Measurements from ENCODE around the gene NPPB.

The NPPB gene

DNA sequence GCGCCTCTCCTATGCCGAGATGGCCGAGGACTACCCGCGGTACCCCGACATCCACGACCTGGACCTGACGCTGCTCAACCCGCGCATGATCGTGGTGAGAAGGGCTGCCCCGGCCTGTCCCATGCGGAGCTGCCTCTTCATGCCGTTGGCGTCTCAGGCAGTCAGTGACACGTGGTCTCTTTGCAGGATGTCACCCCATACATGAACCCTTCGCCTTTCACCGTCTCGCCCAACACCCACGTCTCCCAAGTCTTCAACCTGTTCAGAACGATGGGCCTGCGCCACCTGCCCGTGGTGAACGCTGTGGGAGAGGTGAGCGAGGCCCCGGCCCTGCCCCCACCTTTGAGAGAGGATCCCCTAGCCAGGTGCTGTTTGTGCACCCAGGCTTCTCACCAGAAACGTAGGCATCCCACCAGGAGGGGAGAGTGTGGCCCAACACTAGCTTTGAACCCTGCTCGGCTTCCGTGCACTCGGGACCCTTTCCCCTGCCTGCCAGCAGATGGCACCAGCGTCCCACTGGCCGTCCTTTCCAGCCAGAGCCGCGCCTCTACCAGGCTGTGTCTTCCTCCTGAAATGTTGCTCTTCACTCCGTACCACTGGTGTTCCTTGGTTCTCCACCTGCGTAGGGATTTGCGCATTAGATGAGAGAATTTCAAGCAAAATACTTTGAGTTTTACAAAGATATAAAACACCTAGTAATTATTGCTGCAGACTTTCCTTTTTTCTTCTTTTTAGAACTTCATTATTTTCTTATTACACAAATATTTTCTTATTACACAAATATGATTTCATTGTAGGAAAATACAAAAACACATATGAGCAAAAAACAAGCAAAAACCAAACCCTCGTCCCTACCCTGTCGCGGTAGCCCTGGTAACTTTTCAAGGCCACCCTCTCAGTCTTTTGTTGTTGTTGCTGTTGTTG lies 20.1 kb downstream of the NPPB start:
- DNase-seq (ENCODE audit: insufficient read length, low spot score): peak; percentile 97
- FAIRE-seq: peak; percentile 94
- 0 out of 2 replicates have a peak, but pooled peaks have one; percentile 33 for TF ChIP-seq POLR2AphosphoS5 (IDR thresholded peaks at IDR 0.05; ENCODE audit: low read depth, low read length)
- no peak for TF ChIP-seq POLR2A (IDR thresholded peaks at IDR 0.05; ENCODE audit: low read depth, low read length)

DNA sequence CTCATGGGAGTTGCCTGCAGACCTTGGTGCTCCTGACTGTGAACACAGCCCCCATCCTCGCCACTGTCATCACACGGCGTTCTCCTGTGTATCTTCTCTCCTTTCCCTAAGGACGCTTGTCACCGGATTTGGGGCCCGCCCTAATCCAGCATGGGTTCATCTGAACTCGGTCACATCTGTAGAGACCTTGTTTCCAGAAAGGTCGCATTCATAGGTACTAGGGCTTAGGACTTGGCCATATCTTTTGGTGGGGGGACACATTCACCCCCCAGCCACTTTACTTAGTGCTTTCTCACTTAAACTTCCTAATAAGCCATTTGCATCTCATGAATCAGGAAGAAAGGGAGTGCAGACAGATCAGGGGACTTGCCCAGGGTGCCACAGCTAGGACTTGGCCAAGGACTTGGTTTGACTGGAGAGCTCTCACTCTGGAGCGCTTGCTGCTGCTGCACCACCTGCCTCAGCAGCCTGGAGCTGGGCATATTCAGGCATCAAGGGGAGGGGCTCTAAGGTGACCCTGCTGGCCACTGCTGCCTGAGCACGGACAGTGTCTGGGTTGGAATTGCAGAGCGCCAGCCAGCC lies 20.9 kb downstream of the NPPB start:
- no peak for FAIRE-seq
- DNase-seq (ENCODE audit: insufficient read length, low spot score): no peak
- TF ChIP-seq TAF1 (IDR thresholded peaks at IDR 0.05; ENCODE audit: low read depth, low read length) (no peak), POLR2A (IDR thresholded peaks at IDR 0.05; ENCODE audit: low read depth, low read length) (no peak), POU2F2 (IDR thresholded peaks at IDR 0.05; ENCODE audit: low read depth, low read length) (no peak), SPI1 (IDR thresholded peaks at IDR 0.05; ENCODE audit: low read depth, low read length) (no peak), PAX5 (IDR thresholded peaks at IDR 0.05; ENCODE audit: insufficient read depth, low read length, severe bottlenecking) (no peak)

GRCh38 chr1:11836955-11837766 lies 21.6 kb downstream of the NPPB start:
- DNase-seq (ENCODE audit: insufficient read length, low spot score) (no peak), FAIRE-seq (no peak)
- TF ChIP-seq PAX5 (IDR thresholded peaks at IDR 0.05; ENCODE audit: insufficient read depth, low read length, severe bottlenecking) (no peak), POU2F2 (IDR thresholded peaks at IDR 0.05; ENCODE audit: low read depth, low read length) (no peak), SPI1 (IDR thresholded peaks at IDR 0.05; ENCODE audit: low read depth, low read length) (no peak), TAF1 (IDR thresholded peaks at IDR 0.05; ENCODE audit: low read depth, low read length) (no peak), POLR2AphosphoS5 (IDR thresholded peaks at IDR 0.05; ENCODE audit: low read depth, low read length) (no peak), POLR2A (IDR thresholded peaks at IDR 0.05; ENCODE audit: low read depth, low read length) (no peak)

DNA sequence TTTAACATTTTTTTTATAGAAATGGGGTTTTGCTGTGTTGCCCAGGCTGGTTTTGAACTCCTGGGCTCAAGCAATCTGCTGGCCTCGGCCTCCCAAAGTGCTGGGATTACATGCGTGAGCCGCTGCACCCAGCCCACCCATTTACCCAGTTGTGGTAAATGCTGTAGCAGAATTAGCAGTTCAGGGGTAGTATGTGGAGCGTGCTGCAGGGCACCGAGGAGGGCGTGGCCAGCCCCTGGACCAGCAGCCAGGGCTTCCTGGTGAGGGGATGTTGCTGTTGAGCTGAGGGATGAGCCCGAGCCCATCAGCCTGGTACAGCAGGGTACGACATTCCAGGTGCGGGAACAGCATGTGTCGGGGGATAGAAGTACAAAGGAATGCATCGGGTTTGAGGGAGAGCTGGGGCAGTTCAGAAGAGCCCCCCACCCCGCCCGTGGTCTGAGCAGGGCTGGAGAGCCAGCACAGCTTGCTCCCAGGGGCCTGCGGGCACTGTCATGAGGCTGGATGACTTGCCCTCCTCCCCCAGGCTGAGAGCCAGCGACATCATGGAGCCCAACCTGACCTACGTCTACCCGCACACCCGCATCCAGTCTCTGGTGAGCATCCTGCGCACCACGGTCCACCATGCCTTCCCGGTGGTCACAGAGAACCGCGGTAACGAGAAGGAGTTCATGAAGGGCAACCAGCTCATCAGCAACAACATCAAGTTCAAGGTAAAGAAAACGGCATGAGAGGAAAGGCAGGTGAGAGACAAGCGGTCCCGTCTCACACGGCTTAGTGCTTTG lies 23.1 kb downstream of the NPPB start:
- TF ChIP-seq POU2F2 (IDR thresholded peaks at IDR 0.05; ENCODE audit: low read depth, low read length) (no peak), POLR2A (IDR thresholded peaks at IDR 0.05; ENCODE audit: low read depth, low read length) (no peak), TAF1 (IDR thresholded peaks at IDR 0.05; ENCODE audit: low read depth, low read length) (no peak), SPI1 (IDR thresholded peaks at IDR 0.05; ENCODE audit: low read depth, low read length) (no peak), PAX5 (IDR thresholded peaks at IDR 0.05; ENCODE audit: insufficient read depth, low read length, severe bottlenecking) (no peak), POLR2AphosphoS5 (IDR thresholded peaks at IDR 0.05; ENCODE audit: low read depth, low read length) (no peak)
- FAIRE-seq: no peak

GRCh38 chr1:11833900-11834299 lies 24.8 kb downstream of the NPPB start:
- no peak for DNase-seq (ENCODE audit: insufficient read length, low spot score)
- FAIRE-seq: peak; percentile 64
- TF ChIP-seq POU2F2 (IDR thresholded peaks at IDR 0.05; ENCODE audit: low read depth, low read length) (0 out of 2 replicates have a peak, but pooled peaks have one; percentile 36), POLR2A (IDR thresholded peaks at IDR 0.05; ENCODE audit: low read depth, low read length) (no peak)

More for the DNA sequence above, 23.1 kb downstream of the NPPB start:
- no peak for DNase-seq (ENCODE audit: insufficient read length, low spot score)

DNA sequence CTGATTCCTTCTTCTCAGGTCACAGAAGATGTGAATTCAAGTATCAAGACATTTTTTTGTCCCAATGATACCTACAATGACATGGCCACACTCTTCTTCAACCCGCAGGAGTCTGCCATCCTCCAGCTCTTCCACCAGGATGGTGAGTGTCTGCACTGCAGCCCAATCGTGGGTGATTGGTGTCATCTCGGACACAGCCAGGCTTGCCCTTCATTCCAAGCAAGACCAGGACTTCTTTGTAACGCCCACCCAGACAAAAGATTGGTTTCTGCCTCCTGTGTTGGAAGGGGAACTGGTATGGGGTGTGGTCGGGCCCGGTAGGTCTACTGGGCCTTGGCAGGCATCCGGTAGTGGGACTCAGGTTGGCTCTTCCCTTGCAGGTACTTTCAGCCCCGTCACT lies 25.2 kb downstream of the NPPB start:
- FAIRE-seq (no peak), DNase-seq (ENCODE audit: insufficient read length, low spot score) (no peak)
- TF ChIP-seq POU2F2 (IDR thresholded peaks at IDR 0.05; ENCODE audit: low read depth, low read length) (no peak), PAX5 (IDR thresholded peaks at IDR 0.05; ENCODE audit: insufficient read depth, low read length, severe bottlenecking) (no peak), TAF1 (IDR thresholded peaks at IDR 0.05; ENCODE audit: low read depth, low read length) (no peak), SPI1 (IDR thresholded peaks at IDR 0.05; ENCODE audit: low read depth, low read length) (no peak), POLR2A (IDR thresholded peaks at IDR 0.05; ENCODE audit: low read depth, low read length) (no peak), POLR2AphosphoS5 (IDR thresholded peaks at IDR 0.05; ENCODE audit: low read depth, low read length) (no peak)

- DNase-seq (ENCODE audit: insufficient read length, low spot score) (no peak), FAIRE-seq (no peak)
- TF ChIP-seq PAX5 (IDR thresholded peaks at IDR 0.05; ENCODE audit: insufficient read depth, low read length, severe bottlenecking) (no peak), POLR2A (IDR thresholded peaks at IDR 0.05; ENCODE audit: low read depth, low read length) (no peak)
These were observed 26.6 kb downstream of the NPPB start for GRCh38 chr1:11831945-11832725.

- FAIRE-seq: no peak
- TF ChIP-seq TAF1 (IDR thresholded peaks at IDR 0.05; ENCODE audit: low read depth, low read length) (no peak), POU2F2 (IDR thresholded peaks at IDR 0.05; ENCODE audit: low read depth, low read length) (no peak), PAX5 (IDR thresholded peaks at IDR 0.05; ENCODE audit: insufficient read depth, low read length, severe bottlenecking) (no peak), POLR2A (IDR thresholded peaks at IDR 0.05; ENCODE audit: low read depth, low read length) (no peak), SPI1 (IDR thresholded peaks at IDR 0.05; ENCODE audit: low read depth, low read length) (no peak), POLR2AphosphoS5 (IDR thresholded peaks at IDR 0.05; ENCODE audit: low read depth, low read length) (no peak)
- no peak for DNase-seq (ENCODE audit: insufficient read length, low spot score)
These were observed 30.2 kb downstream of the NPPB start for GRCh38 chr1:11828511-11828910.
